HepG2 (cell line): ENCODE data around the gene HLF. TPM values are rescaled to one million over a fixed set of nuclear protein-coding genes. Genes with fewer than 3 reads are reported as not detected.

Source experiments
- CEBPB ChIP-seq: IDR thresholded peaks from 2 replicates; pipeline ENCODE4 v1.6.1; 2011; ENCODE audit warnings: low read depth, low read length, improper control_type of control experiment, borderline replicate concordance
- EP300 ChIP-seq, 3 experiments: sonication (generic) in 1 of 3; formaldehyde crosslinking in 1 of 3; IDR thresholded peaks; 2 replicates each; pipeline versions ENCODE4 v1.5.1 to v1.6.1; 2011 to 2020; ENCODE audit warnings: low read depth in 2 of 3, low read length in 2 of 3, borderline replicate concordance in 1 of 3, improper control_type of control experiment in 1 of 3, mild to moderate bottlenecking in 1 of 3, missing genetic modification reagents in 1 of 3, moderate library complexity in 1 of 3
- FOXP1 ChIP-seq, 2 experiments: fragments of 450-650 bp in 1 of 2; IDR thresholded peaks; 2 replicates each; pipeline ENCODE4 v1.6.1; 2017 to 2018; ENCODE audit warnings: antibody characterized with exemption in 1 of 2
- JARID2 ChIP-seq: sonication (generic); formaldehyde crosslinking; IDR thresholded peaks from 2 replicates; pipeline ENCODE4 v1.8.1; 2023; ENCODE audit warnings: missing genetic modification reagents, inconsistent platforms; ENCODE audit not compliant: insufficient replicate concordance
- KLF11 ChIP-seq: IDR thresholded peaks from 2 replicates; pipeline ENCODE4 v1.6.1; 2016; ENCODE audit warnings: missing compliant biosample characterization
- MAFG ChIP-seq: sonication (generic); formaldehyde crosslinking; IDR thresholded peaks from 2 replicates; pipeline ENCODE4 v1.5.1; 2020; ENCODE audit warnings: mild to moderate bottlenecking, missing genetic modification reagents
- SMC3 ChIP-seq: IDR thresholded peaks from 2 replicates; pipeline ENCODE4 v1.6.1; 2011; ENCODE audit warnings: low read length, improper control_type of control experiment
- ZNF292 ChIP-seq: sonication (generic); formaldehyde crosslinking; IDR thresholded peaks from 2 replicates; pipeline ENCODE4 v1.8.1; 2022; ENCODE audit warnings: mild to moderate bottlenecking, low read depth, missing genetic modification reagents, borderline replicate concordance
- ZNF354B ChIP-seq: sonication (generic); formaldehyde crosslinking; IDR thresholded peaks from 2 replicates; pipeline ENCODE4 v1.8.0; 2022; ENCODE audit warnings: mild to moderate bottlenecking, missing genetic modification reagents
- ZNF468 ChIP-seq: sonication (generic); formaldehyde crosslinking; IDR thresholded peaks from 2 replicates; pipeline ENCODE4 v1.8.0; 2022; ENCODE audit warnings: mild to moderate bottlenecking, moderate library complexity, missing genetic modification reagents
- ZNF563 ChIP-seq: sonication (generic); formaldehyde crosslinking; IDR thresholded peaks from 2 replicates; pipeline ENCODE4 v1.8.0; 2022; ENCODE audit warnings: mild to moderate bottlenecking, moderate library complexity, missing genetic modification reagents
- ZNF780A ChIP-seq: sonication (generic); formaldehyde crosslinking; IDR thresholded peaks from 2 replicates; pipeline ENCODE4 v1.8.0; 2022; ENCODE audit warnings: mild to moderate bottlenecking, missing genetic modification reagents, moderate library complexity
- polyA plus RNA-seq, 8 experiments: library from polyadenylated mRNA; depleted of rRNA in 3 of 8; stranded (reverse) in 7 of 8; unstranded in 1 of 8; fragments of >200 nt; fragmentation: Illumina TruSeq in 4 of 8; extraction: Trizol in 4 of 8; gene quantifications; 2 replicates each; pipeline versions ENCODE4 v1.2.1 to v1.2.3, GENCODE V29; 2011 to 2016; ENCODE audit warnings: low read depth in 4 of 8, missing spikeins in 1 of 8, mixed read lengths in 1 of 8; ENCODE audit not compliant: insufficient read depth in 1 of 8
- total RNA-seq, 5 experiments: library from RNA; depleted of rRNA; stranded (reverse); fragments of >200 nt; fragmentation: Illumina TruSeq; extraction: Trizol; gene quantifications; 2 replicates each; pipeline ENCODE4 v1.2.3, GENCODE V29; 2016; ENCODE audit warnings: low read depth in 1 of 5
- TF ChIP-seq, protein P1 (sequence below): sonication (generic); formaldehyde crosslinking; IDR thresholded peaks from 2 replicates; pipeline ENCODE4 v1.4.0; 2020; ENCODE audit warnings: missing genetic modification reagents, mild to moderate bottlenecking, borderline replicate concordance
- TF ChIP-seq, protein P2 (sequence below): sonication (generic); formaldehyde crosslinking; IDR thresholded peaks from 2 replicates; pipeline ENCODE4 v1.4.0; 2020; ENCODE audit warnings: missing genetic modification reagents
- TF ChIP-seq, protein P3 (sequence below): sonication (generic); formaldehyde crosslinking; IDR thresholded peaks from 2 replicates; pipeline ENCODE4 v1.4.0; 2020; ENCODE audit warnings: missing genetic modification reagents

The HLF gene
- total and polyA plus RNA-seq, 2 of the 13 experiments (the other 11 are each of a cell fraction or from before 2014, with no cell fraction given), result 202 to 346 TPM

DNA sequence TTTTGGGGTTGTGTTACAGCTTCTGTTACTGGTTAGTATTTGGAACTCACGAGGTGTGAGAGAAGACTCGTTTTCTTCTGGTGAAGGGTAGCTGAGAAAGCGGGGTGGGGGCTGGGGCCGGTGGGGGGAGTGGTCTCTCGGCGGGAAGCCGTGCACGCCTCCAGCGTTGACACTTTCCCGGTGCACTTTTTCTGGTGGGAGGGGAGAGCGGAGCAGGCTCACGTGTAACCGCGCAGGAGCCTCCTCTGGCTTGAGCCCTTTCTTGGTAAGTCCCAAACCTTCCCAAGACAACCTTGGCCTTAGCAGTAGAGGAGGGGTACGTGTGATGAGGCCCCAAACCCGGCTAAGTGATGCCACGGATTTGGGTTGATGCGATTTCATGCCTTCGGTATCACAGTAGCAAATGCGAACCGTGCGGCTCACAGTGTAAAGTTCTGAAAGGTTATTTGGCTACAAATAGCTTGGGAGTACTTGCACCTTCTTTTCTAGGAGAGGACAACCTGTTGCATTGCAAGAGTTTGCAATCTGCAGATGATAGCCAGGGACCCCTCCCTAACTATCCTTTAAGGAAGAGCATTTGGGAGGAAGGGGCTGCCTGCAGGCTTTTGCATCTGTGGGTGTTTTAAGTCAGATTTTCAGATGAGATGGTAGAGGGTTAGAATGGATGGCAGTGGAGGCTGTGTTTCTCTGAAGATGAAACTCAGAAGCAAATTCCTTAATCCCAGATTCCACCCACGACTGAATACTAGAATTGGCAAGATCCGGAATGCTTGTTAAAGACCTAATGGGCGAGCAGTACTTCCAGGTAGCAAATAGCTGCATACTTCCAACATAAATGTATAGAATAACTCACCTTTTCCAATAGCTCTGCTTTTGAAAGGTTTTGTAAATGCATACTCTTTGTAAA, 1.5 kb downstream of the HLF start (continued):
- TF ChIP-seq, protein P1, sequence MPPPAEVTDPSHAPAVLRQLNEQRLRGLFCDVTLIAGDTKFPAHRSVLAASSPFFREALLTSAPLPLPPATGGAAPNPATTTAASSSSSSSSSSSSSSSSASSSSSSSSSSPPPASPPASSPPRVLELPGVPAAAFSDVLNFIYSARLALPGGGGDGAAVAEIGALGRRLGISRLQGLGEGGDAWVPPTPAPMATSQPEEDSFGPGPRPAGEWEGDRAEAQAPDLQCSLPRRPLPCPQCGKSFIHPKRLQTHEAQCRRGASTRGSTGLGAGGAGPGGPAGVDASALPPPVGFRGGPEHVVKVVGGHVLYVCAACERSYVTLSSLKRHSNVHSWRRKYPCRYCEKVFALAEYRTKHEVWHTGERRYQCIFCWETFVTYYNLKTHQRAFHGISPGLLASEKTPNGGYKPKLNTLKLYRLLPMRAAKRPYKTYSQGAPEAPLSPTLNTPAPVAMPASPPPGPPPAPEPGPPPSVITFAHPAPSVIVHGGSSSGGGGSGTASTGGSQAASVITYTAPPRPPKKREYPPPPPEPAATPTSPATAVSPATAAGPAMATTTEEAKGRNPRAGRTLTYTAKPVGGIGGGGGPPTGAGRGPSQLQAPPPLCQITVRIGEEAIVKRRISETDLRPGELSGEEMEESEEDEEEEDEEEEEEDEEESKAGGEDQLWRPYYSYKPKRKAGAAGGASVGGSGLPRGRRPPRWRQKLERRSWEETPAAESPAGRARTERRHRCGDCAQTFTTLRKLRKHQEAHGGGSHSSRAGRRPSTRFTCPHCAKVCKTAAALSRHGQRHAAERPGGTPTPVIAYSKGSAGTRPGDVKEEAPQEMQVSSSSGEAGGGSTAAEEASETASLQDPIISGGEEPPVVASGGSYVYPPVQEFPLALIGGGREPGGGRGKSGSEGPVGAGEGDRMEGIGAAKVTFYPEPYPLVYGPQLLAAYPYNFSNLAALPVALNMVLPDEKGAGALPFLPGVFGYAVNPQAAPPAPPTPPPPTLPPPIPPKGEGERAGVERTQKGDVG (CRISPR knock-in tag), result no peak
- no peak for TF ChIP-seq CEBPB
- TF ChIP-seq ZNF468, result no peak
- no peak for TF ChIP-seq SMC3
- TF ChIP-seq ZNF563 (CRISPR knock-in tag), result no peak; the same call in 1 of the 2 replicates
- TF ChIP-seq, protein P2, sequence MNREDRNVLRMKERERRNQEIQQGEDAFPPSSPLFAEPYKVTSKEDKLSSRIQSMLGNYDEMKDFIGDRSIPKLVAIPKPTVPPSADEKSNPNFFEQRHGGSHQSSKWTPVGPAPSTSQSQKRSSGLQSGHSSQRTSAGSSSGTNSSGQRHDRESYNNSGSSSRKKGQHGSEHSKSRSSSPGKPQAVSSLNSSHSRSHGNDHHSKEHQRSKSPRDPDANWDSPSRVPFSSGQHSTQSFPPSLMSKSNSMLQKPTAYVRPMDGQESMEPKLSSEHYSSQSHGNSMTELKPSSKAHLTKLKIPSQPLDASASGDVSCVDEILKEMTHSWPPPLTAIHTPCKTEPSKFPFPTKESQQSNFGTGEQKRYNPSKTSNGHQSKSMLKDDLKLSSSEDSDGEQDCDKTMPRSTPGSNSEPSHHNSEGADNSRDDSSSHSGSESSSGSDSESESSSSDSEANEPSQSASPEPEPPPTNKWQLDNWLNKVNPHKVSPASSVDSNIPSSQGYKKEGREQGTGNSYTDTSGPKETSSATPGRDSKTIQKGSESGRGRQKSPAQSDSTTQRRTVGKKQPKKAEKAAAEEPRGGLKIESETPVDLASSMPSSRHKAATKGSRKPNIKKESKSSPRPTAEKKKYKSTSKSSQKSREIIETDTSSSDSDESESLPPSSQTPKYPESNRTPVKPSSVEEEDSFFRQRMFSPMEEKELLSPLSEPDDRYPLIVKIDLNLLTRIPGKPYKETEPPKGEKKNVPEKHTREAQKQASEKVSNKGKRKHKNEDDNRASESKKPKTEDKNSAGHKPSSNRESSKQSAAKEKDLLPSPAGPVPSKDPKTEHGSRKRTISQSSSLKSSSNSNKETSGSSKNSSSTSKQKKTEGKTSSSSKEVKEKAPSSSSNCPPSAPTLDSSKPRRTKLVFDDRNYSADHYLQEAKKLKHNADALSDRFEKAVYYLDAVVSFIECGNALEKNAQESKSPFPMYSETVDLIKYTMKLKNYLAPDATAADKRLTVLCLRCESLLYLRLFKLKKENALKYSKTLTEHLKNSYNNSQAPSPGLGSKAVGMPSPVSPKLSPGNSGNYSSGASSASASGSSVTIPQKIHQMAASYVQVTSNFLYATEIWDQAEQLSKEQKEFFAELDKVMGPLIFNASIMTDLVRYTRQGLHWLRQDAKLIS (CRISPR knock-in tag), result peak; percentile 92; the same call in 1 of the 2 replicates
- 0 out of 2 replicates have a peak, but pooled peaks have one; percentile 24 for TF ChIP-seq ZNF354B (CRISPR knock-in tag)
- no peak for TF ChIP-seq MAFG
- TF ChIP-seq ZNF292, result no peak
- TF ChIP-seq KLF11 (CRISPR knock-in tag), result no peak; the same call in 1 of the 2 replicates
- TF ChIP-seq JARID2 (CRISPR knock-in tag), result no peak
- TF ChIP-seq FOXP1 (IDR thresholded peaks at IDR 0.05), result no peak
- no peak for TF ChIP-seq FOXP1 (CRISPR knock-in tag; IDR thresholded peaks at IDR 0.05)
- TF ChIP-seq, protein P3, sequence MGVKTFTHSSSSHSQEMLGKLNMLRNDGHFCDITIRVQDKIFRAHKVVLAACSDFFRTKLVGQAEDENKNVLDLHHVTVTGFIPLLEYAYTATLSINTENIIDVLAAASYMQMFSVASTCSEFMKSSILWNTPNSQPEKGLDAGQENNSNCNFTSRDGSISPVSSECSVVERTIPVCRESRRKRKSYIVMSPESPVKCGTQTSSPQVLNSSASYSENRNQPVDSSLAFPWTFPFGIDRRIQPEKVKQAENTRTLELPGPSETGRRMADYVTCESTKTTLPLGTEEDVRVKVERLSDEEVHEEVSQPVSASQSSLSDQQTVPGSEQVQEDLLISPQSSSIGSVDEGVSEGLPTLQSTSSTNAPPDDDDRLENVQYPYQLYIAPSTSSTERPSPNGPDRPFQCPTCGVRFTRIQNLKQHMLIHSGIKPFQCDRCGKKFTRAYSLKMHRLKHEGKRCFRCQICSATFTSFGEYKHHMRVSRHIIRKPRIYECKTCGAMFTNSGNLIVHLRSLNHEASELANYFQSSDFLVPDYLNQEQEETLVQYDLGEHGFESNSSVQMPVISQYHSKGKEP, result no peak
- TF ChIP-seq EP300 (IDR thresholded peaks at IDR 0.05; ENCODE audit: low read depth in 2 of 2, low read length in 2 of 2), result peak in 1 of 2 experiments; percentile 30; a peak in 1 of 4 replicates
- TF ChIP-seq EP300 (CRISPR knock-in tag; IDR thresholded peaks at IDR 0.05; ENCODE audit: borderline replicate concordance), result no peak
- TF ChIP-seq ZNF780A (CRISPR knock-in tag), result peak; percentile 31; the same call in 1 of the 2 replicates
